ENCODE results near the gene ATP11C. TPM values are rescaled to one million over a fixed set of nuclear protein-coding genes. Genes with fewer than 3 reads are reported as not detected.
A peak's percentile ranks its signal among the peaks of the same experiment; 100 is the strongest.

ATP11C gene
- total and polyA plus RNA-seq, 7 donors: 4.2 to 32.0 (median 17.2) TPM

GRCh38 chrX:139881130-139881529 lies 51.7 kb downstream of the ATP11C start:
- peaks cover 0 to 2% (median 0%) of the 10 kb centered on the region in 4 donors for H3K4me1 ChIP-seq
- no peaks in the 10 kb centered on the region for H3K36me3 ChIP-seq
- TF ChIP-seq POLR2AphosphoS5 (IDR thresholded peaks at IDR 0.05): no peak
- TF ChIP-seq POLR2A (IDR thresholded peaks at IDR 0.05): no peak
- no peak for TF ChIP-seq CTCF (IDR thresholded peaks at IDR 0.05)
- TF ChIP-seq EP300 (IDR thresholded peaks at IDR 0.05): no peak
- WGBS, 2 donors: 85 to 87% methylated on average over 4 of the region's 4 CpGs
- peak overlapping the region in 1 of 4 donors; percentile 34 for H3K27ac ChIP-seq
- H3K4me3 ChIP-seq: no peak overlapping the region
- H3K27me3 ChIP-seq: no peaks in the 10 kb centered on the region
- no peak for DNase-seq
- no peaks in the 10 kb centered on the region for H3K9me3 ChIP-seq
- intact Hi-C loops (cut with DNase I): no loop called here

- 81 to 85% methylated on average over 11 of the region's 11 CpGs for WGBS, 2 donors
- Histone ChIP-seq H3K27me3 (no peaks in the 10 kb centered on the region), H3K27ac (no peak overlapping the region), H3K36me3 (no peaks in the 10 kb centered on the region), H3K4me1 (peaks cover 0 to 3% (median 0%) of the 10 kb centered on the region in 4 donors), H3K4me3 (no peak overlapping the region), H3K9me3 (no peaks in the 10 kb centered on the region)
- intact Hi-C loops (cut with DNase I): no loop called here
- TF ChIP-seq EP300 (IDR thresholded peaks at IDR 0.05): no peak
- no peak for TF ChIP-seq POLR2A (IDR thresholded peaks at IDR 0.05)
- no peak for TF ChIP-seq POLR2AphosphoS5 (IDR thresholded peaks at IDR 0.05)
- no peak for TF ChIP-seq CTCF (IDR thresholded peaks at IDR 0.05)
- no peak for DNase-seq
Measured at GRCh38 chrX:139877710-139878414, 55.0 kb downstream of the ATP11C start.

- no peak overlapping the region for H3K4me3 ChIP-seq
Measured at GRCh38 chrX:139875841-139876240, 57.0 kb downstream of the ATP11C start.

GRCh38 chrX:139869796-139870195 lies 63.1 kb downstream of the ATP11C start:
- H3K36me3 ChIP-seq: no peaks in the 10 kb centered on the region
- H3K9me3 ChIP-seq: no peaks in the 10 kb centered on the region
- no peak for DNase-seq
- no peaks in the 10 kb centered on the region for H3K27me3 ChIP-seq
- TF ChIP-seq POLR2AphosphoS5 (IDR thresholded peaks at IDR 0.05) (no peak), EP300 (IDR thresholded peaks at IDR 0.05) (no peak), POLR2A (IDR thresholded peaks at IDR 0.05) (no peak), CTCF (IDR thresholded peaks at IDR 0.05) (no peak)
- H3K27ac ChIP-seq: no peak overlapping the region
- WGBS, 2 donors: 85 to 92% methylated on average over 1 of the region's 1 CpG
- no peak overlapping the region for H3K4me3 ChIP-seq
- H3K4me1 ChIP-seq: no peaks in the 10 kb centered on the region
- intact Hi-C loops (cut with DNase I): no loop called here

More at GRCh38 chrX:139875841-139876240, 57.0 kb downstream of the ATP11C start:
- intact Hi-C loops (cut with DNase I): no loop called here
- 48 to 65% methylated on average over 2 of the region's 2 CpGs for WGBS, 2 donors
- no peaks in the 10 kb centered on the region for H3K9me3 ChIP-seq
- no peak for DNase-seq
- H3K4me1 ChIP-seq: peaks cover 0 to 3% (median 0%) of the 10 kb centered on the region in 4 donors
- no peaks in the 10 kb centered on the region for H3K36me3 ChIP-seq
- TF ChIP-seq POLR2AphosphoS5 (IDR thresholded peaks at IDR 0.05): no peak
- TF ChIP-seq POLR2A (IDR thresholded peaks at IDR 0.05): no peak
- no peak for TF ChIP-seq EP300 (IDR thresholded peaks at IDR 0.05)
- no peak for TF ChIP-seq CTCF (IDR thresholded peaks at IDR 0.05)
- no peak overlapping the region for H3K27ac ChIP-seq
- H3K27me3 ChIP-seq: no peaks in the 10 kb centered on the region

Measured in sigmoid colon (tissue), 7 donors.